Stimulated activated CD4-positive, alpha-beta T cell treated with anti-CD3 and anti-CD28 coated beads, Interleukin-2, amount 100 ng/mL, for 48 hours (primary cell): Measurements from ENCODE around the gene IGFN1.
"Not testable (repeated sequence)": the region's sequence is repeated elsewhere in the genome, so short reads cannot be mapped to it uniquely, and the experiment has no call there.

ENCODE experiments used
- DNase-seq, 2 donors: peaks; one replicate each; pipeline ENCODE4 v3.0.0-alpha.2; 2020

The IGFN1 gene

GRCh38 chr1:201251851-201252430, 61.3 kb downstream of the IGFN1 start:
- no peak for DNase-seq

- no peak for DNase-seq
These were observed 62.3 kb downstream of the IGFN1 start for GRCh38 chr1:201252944-201253371.

DNA sequence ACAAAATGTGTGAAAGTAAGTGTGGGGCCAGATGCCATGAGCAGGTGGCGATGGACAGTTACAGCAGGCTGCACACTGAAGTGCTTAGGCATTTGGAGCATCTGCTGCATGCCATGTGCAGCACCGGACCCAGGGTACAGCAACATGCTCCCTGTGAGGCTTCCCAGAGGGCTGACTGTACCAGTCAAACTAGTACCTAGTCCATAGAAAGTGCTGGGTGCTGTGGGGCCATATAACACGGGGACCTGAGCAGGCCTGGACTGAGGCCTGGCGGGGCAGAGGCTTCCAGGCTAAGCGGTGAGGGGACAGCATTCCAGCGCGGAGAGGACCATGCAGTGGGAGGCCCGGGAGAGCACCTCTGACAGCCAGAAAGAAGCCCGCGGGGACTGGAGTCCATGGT, 62.8 kb downstream of the IGFN1 start:
- no peak for DNase-seq

GRCh38 chr1:201253906-201254624, 63.4 kb downstream of the IGFN1 start:
- no peak for DNase-seq

DNA sequence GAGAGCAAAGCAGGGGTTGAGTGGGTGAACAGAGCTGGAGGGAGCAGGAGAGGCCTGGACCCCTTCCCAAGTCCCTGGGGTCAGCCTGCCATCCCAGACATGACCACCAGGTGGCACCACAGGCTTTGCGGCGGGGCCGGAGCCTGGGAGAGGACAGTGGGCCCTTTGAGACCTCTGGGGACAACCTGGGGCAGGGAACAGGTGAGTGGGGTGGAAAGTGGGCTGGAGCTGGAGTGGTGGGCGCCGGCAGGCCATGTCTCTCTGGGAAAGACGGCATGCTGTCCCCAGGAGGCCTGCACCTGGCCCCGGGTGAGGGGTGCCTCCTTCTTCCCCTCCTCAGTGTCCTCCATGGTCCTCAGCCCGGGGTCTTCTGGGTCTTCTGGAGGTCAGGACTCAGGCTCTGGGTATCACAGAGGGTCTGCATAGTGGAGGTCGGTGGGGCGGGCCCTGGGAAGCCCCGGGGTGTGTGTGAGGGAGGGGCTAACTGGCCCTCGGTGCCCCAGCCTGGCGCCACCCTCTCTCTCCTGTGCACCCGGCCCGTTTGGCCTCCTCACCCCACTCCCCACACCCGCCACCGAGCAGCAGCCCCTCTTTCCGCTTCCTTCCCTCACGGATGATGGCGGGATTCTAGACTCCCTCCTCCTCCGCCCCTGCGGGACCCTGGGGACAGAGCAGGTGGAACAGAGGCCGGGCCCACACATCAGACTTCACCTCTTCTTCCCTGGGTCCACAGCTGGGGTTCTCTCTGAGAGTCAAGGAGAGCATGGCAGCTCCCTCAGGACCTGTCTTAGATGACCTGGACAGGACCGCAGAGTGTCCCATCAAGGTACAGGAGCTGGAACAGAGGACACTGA, 64.2 kb downstream of the IGFN1 start:
- peak; percentile 75 to 81 for DNase-seq

DNA sequence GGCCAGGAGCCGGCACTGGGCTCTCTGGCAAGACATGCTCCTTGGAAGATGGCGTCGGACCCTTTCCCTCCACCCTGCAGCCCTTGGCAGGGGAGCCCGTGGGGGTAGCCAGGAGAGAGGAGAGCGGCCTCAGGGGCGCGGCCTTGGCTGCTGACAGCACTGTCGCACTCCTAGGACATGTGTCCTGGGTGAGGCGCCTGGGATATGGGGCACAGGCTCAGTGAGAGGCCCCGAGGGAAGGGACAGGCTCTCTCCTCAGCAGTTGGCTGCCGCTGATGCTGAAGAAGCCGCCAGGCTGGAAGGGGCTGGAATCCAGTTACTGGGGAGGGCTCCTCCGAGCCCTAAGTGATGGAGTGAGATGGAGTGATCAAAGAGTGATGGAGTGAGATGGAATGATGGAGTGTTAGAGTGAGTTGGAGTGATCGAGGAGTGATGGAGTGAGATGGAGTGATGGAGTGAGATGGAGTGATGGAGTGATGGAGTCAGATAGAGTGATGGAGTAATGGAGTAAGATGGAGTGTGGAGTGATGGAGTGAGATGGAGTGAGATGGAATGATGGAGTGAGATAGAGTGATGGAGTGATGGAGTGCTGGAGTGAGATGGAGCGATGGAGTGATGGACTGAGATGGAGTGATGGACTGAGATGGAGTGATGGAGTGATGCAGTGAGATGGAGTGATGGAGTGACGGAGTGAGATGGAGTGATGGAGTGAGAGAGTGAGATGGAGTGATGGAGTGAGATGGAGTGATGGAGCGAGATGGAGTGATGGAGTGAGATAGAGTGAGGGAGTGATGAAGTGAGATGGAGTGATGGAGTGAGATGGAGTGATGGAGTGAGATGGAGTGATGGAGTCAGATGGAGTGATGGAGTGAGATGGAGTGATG, 65.1 kb downstream of the IGFN1 start:
- DNase-seq: no peak

- not testable (repeated sequence) for DNase-seq
These were observed 67.5 kb downstream of the IGFN1 start for GRCh38 chr1:201258132-201258531.

DNA sequence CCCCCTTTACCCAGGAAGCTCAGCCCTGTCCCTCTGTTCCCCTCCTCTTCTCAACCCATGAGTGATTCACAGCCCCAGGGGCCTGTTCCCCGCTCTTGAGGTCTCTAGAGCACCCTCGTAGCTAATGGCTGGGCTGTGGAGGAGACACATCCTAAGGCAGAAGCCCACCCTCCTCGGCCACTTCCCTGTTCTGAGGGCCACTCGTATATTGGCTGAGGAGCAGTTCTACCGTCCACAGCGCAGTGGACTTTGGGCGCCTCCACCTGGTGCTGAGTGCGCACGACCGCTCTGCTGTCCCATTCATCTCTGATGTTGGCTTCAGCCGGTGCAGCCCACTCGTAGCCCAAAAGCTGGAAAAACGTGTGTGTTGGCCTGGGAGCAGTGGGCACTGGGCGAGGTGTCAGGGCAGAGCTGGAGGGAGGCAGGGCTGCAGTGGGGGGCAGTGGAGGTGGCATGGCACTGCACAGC, 68.2 kb downstream of the IGFN1 start:
- DNase-seq: no peak

GRCh38 chr1:201259476-201260235, 69.0 kb downstream of the IGFN1 start:
- no peak for DNase-seq

GRCh38 chr1:201260236-201260590, 69.6 kb downstream of the IGFN1 start:
- no peak for DNase-seq

DNA sequence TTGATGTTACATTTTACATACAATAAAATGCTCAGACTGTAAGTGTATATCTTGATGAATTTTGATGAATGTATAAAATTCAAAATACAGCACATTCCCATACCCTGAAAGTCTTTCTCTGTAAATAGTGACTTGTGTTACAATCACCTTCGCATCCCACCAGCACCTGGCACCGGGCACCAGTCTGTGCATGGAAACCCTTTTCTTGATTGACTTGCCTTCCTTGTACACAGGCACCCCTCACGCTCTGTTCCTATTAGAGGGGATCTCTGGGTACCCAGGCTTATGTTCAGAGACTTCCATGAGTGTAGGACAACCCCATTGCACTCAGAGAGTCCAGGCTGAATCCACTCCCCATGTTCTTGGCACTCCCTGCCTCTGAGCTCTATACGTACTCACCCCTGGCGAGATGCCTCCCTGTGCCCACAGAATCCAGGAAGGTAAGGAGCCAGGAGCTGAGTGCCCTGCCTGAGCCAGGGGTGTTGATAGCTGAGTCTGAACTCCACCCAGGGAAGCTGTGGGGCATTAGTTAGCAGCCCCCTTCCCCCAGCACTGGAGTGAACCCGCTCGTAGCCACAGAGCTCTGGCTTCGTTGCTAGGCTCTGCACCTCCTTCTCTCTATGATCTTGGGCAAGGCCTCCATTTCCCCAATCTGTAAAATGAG, 70.2 kb downstream of the IGFN1 start:
- no peak for DNase-seq

DNA sequence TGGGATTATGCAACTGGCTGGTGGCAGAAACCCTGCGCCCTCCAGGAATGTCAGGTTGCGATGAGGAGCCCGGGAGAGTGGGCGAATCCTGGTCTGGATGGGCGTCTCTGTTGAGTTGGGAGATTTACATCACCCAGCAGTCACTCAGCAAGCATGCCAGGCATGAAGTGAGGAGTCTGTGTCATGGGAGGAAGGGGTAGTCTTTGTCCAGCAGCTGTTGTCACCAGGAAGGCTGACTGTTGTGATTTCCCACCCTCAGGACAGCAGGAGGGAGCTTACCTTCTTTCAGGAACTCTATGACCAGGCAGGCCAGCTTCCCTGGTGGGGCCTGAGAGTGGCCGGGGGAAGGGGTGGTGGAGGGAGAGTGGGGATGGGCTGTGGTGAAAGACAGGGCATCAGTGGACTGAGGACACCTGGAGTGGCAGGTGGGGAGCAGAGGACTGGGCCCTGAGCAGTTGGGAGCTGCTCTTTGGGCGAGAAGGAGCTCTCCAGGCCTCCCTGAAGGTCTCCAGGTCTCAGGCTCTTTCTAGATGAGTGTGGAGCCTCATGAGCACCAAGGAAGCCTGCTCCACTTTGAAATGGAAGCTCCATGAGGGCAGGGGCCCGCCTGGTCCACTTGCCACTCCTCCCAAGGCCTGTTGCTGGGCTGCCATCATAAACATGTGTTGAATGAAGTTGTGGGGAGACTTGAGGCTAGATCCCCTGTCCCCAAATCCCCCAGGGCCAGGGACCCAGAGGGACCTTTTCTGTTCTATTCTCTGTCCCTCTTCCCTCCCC, 71.3 kb downstream of the IGFN1 start:
- DNase-seq: no peak

DNA sequence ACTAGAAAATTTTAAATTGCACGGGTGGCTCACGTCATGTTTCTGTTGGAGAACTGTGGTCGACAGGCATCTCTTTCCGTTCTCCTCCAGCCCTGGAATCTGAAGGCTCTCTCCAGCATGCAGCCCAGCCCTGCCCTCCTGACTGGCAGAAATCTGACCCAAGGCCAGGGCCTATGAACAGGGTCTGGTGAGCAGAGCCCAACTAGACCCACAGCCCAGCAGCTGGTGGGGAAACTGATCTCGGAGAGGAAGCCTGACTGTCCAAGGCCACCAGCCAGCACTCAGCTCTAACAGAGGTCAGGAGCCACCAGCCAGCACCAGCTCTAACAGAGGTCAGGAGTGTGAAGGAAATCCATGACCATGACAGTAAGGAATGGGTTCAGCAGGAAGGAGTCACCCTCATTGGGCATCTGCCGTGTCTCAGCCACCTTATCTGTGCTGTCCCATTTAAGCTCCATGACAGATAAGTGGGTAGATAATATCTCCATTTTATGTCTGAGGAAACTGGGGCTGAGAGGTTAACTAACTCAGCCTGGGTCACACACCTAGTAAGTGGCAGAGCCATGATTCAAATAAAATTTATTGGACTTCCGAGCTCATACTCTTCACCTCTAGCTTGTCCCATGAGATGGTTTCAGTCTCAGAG, 72.5 kb downstream of the IGFN1 start:
- DNase-seq: no peak

- no peak for DNase-seq
These were observed 73.4 kb downstream of the IGFN1 start for GRCh38 chr1:201264072-201264471.

DNA sequence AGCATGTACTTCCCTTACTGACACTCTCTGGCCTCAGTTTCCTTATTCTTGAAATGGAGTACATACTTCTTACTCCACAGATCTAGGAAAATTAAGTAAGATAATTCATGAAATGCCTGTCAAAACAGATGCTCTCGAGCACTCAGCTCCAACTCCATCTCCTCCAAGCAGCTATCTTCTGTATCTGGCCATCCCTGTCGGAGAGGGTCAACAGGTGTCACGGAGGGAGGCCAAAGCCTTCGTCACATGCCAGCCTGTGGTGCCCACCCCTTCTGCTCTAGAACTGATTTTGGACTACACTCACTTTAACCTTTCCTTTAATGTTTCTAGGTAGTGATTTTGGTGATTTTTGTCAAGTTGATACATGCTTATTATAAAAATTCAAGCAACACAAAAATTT, 73.9 kb downstream of the IGFN1 start:
- DNase-seq: no peak

- no peak for DNase-seq
These were observed 75.1 kb downstream of the IGFN1 start for GRCh38 chr1:201265756-201266155.

GRCh38 chr1:201266276-201266675, 75.7 kb downstream of the IGFN1 start:
- DNase-seq: no peak

- no peak for DNase-seq
These were observed 76.2 kb downstream of the IGFN1 start for GRCh38 chr1:201266774-201267173.

GRCh38 chr1:201267481-201268229, 77.0 kb downstream of the IGFN1 start:
- no peak for DNase-seq
